H1 (cell line): ENCODE data around the gene CEP192.

Experiments used
- FOSL1 ChIP-seq: IDR thresholded peaks from 2 replicates; pipeline ENCODE4 v1.6.1; 2011; ENCODE audit warnings: mild to moderate bottlenecking, low read depth, low read length, moderate library complexity; ENCODE audit not compliant: insufficient read depth
- GABPA ChIP-seq: IDR thresholded peaks from 2 replicates; pipeline ENCODE4 v1.6.1; 2011; ENCODE audit warnings: mild to moderate bottlenecking, low read length, moderate library complexity, borderline replicate concordance; ENCODE audit not compliant: insufficient read depth
- POLR2A ChIP-seq, 2 experiments: IDR thresholded peaks; 1 replicate in 1 of 2; 2 replicates in 1 of 2; pipeline ENCODE4 v1.6.1; 2011; ENCODE audit warnings: low read depth in 2 of 2, low read length in 2 of 2, mild to moderate bottlenecking in 2 of 2; ENCODE audit errors: control extremely low read depth in 1 of 2
- RAD21 ChIP-seq, 2 experiments: IDR thresholded peaks in 1 of 2; conservative IDR thresholded peaks in 1 of 2; 2 replicates each; pipeline ENCODE4 v1.6.1; 2011; ENCODE audit warnings: low read depth in 2 of 2, low read length in 2 of 2, improper control_type of control experiment in 1 of 2, inconsistent platforms in 1 of 2, mild to moderate bottlenecking in 1 of 2, moderate library complexity in 1 of 2
- TF ChIP-seq, protein P1 (sequence below), 3 experiments: IDR thresholded peaks; 1 replicate in 2 of 3; 2 replicates in 1 of 3; pipeline versions ENCODE4 v1.5.1 to v1.6.1; 2011; ENCODE audit warnings: low read length in 3 of 3, mild to moderate bottlenecking in 3 of 3, inconsistent platforms in 2 of 3, low read depth in 1 of 3, moderate library complexity in 1 of 3; ENCODE audit not compliant: insufficient read depth in 1 of 3; ENCODE audit errors: control extremely low read depth in 1 of 3

DNA sequence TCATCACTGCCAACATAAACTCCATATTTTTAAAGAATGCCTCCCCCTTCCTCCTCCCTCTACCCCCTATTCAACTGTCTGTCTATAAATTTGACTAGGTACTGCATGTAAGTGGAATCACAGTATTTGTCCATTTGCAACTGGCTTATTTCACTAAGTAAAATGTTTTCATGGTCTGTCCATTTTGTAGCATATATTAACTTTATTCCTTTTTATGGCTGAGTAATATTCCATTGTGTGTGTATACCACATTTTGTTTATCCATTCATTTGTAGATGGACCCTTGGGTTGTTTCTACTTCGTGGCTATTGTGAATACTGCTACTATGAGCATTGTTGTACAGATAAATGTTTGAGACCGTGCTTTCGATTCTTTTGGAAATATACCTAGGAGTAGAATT is 32.7 kb upstream of the CEP192 start:
- TF ChIP-seq FOSL1 (no peak), RAD21 (IDR thresholded peaks at IDR 0.05 in 1 of 2, conservative IDR thresholded peaks at IDR 0.05 in 1 of 2; ENCODE audit: low read depth in 2 of 2, low read length in 2 of 2) (no peak), POLR2A (IDR thresholded peaks at IDR 0.05; ENCODE audit: control extremely low read depth in 1 of 2, low read depth in 2 of 2, low read length in 2 of 2) (no peak), GABPA (no peak)
- TF ChIP-seq, protein P1, sequence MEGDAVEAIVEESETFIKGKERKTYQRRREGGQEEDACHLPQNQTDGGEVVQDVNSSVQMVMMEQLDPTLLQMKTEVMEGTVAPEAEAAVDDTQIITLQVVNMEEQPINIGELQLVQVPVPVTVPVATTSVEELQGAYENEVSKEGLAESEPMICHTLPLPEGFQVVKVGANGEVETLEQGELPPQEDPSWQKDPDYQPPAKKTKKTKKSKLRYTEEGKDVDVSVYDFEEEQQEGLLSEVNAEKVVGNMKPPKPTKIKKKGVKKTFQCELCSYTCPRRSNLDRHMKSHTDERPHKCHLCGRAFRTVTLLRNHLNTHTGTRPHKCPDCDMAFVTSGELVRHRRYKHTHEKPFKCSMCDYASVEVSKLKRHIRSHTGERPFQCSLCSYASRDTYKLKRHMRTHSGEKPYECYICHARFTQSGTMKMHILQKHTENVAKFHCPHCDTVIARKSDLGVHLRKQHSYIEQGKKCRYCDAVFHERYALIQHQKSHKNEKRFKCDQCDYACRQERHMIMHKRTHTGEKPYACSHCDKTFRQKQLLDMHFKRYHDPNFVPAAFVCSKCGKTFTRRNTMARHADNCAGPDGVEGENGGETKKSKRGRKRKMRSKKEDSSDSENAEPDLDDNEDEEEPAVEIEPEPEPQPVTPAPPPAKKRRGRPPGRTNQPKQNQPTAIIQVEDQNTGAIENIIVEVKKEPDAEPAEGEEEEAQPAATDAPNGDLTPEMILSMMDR (IDR thresholded peaks at IDR 0.05; ENCODE audit: control extremely low read depth in 1 of 3, insufficient read depth in 1 of 3, low read depth in 1 of 3, low read length in 3 of 3) = no peak
